Stimulated activated CD8-positive, alpha-beta memory T cell treated with anti-CD3 and anti-CD28 coated beads, Interleukin-15, amount 100 ng/mL, for 1 hour (primary cell): ENCODE data around the gene OST4.

Source experiments
- DNase-seq: peaks from one replicate; pipeline ENCODE4 v3.0.0-alpha.2; 2020; ENCODE audit warnings: low read depth

Gene OST4

DNA sequence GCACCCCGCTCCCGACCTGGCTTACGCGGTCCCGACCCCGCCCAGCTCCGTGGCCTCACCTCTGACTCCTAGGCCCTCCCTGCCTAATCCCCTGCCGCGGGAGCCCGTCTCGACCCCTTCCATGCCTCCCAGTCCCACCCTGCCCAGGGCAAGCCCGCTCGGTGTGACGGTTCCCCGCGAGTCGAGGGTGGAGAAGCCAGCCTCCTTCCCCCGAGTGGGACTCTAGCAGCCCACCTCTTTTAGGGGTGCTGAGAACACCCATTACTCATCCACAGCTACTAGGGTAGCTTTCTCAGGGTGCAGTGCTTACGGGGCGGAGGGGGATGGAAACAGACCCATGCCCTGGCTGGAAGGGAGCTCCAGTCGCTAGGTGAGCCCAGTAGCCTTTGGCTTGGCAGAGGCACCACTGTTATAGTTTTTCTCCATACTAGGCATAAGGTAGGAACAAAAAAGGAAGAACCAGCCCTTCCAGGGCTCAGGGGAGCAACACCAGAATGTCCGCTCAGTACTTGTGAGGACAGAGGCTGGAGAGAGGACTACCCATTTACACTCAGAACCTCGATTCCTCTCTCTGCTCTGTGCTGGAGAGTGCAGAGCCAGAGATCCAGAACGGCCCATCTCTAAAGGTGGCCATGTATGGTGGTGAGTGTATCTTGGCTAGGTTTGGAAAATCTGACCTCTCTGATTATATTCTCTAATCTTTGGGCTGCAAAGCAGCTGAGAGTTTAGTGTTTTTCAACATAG lies 19.4 kb downstream of the OST4 start:
- DNase-seq, result no peak

- DNase-seq, result peak; percentile 94
These were observed 20.2 kb downstream of the OST4 start, which contains the start of gene AGBL5 for GRCh38 chr2:27050996-27051901. Gene AGBL5, plus strand, starts transcription at chr2:27051668. Its CDS starts 1,291 bp downstream, at chr2:27052959.

DNA sequence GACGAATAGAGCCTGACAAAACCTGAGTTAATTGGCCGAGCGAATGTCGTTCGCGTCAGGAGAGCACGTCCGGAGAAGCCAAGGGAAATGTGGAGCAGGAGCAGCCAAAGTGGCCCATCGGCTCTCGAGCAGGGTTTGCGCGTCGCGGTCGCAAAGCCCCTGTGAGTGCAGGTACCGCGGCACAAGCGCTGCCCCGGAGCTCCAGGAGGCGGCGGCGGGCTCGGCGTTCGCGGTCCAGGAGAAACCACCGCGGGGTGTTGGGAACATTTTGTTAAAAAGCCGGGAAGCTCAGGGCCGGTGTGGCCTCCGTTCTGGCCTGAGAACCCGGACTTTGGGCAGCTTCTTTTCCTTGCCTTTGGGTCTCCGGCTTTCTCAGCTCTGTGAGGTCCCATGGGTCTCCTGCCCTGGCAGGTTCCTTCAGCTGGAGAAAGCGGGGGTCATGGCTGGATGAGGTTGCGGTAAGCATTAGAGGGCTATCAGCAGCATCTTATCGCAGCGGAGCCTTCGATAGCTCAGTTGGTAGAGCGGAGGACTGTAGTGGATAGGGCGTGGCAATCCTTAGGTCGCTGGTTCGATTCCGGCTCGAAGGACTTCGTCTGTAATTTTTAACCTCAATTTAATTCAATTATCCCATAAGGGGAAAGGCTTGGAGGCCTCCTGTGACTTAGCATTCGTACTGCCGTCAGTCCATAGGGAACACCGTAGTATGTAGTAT lies 21.0 kb downstream of the OST4 start:
- DNase-seq, result peak; percentile 89

GRCh38 chr2:27049422-27050280 lies 21.8 kb downstream of the OST4 start:
- DNase-seq, result peak; percentile 31

DNA sequence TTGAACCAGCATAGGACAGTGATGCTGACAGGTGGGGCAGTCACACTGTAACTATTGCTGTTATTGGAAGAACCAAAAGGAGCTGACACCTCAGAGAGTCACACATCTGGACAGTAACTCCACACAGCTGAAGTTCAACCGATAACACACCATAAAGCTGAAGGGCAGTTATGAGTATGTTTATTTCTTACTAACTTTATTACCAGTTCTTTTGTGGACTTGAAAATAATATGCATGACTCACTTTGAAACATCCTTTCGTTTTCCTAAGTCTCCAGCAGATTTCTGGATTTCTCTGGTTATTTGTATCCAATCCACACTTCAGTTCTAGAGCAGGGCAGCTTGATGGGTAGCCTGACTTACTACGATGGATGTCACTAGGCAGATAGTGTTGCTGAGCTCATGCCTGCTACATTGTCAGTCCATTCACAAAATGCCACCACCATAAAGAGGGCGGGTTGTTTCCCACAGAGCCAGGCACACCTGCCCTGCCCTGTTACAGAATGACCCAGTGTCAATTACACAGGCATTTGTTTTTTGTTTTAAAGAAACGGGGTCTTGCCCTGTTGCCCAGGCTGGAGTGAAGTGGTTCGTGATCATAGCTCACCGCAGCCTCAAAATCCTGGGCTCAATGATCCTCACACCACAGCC lies 28.3 kb downstream of the OST4 start:
- DNase-seq, result no peak

GRCh38 chr2:27042159-27042661 lies 29.2 kb downstream of the OST4 start:
- no peak for DNase-seq

DNA sequence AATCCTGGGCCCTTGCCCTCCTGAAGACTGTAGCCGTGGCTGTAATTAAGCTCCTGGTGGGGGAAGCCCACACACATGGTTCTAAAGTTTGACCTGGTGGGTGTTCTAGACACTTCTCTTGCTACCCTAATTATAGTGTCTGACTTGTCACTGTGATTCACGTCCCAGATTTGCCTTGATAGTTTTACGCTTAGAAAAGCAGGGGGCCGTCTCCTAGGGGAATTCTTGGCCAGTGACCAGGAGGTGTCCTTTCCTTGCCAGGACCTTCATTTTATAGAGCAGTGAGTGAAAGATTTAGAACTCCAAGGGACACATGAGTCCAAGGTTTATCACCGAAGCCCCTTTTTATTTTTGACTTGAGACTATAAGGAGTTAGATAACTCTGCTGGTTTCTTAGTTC lies 29.7 kb downstream of the OST4 start:
- no peak for DNase-seq

DNA sequence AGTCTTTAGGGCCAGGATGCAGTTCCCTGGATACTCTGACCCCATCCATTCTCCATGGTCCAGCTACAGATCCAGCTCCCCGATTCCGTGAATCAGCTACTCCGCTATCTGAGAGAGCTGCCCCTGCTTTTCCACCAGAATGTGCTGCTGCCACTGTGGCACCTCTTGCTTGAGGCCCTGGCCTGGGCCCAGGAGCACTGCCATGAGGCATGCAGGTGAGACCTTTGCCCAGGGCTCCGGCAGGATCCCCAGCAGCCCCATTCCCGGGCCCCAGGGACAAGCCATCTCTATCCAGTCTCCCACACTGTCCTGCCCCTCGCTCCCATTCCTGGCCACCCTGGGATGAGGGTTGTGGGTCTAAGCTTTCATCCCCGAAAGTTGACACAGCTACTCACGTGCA lies 31.2 kb downstream of the OST4 start:
- DNase-seq, result no peak

DNA sequence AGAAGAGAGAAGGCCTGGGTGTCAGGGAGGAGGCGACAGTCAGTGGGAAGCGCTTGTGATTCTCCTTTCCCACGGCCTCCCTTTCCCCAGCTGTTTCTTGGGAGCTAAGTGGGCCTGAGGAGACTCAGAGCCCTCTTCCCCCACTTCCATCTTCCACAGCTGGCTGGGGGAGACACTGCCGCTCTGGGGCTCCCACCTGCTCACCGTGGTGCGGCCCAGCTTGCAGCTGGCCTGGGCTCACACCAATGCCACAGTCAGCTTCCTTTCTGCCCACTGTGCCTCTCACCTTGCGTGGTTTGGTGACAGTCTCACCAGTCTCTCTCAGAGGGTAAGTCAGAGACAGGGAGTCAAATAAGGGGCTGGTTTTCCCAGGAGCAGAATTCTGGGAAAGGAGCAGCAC lies 31.6 kb downstream of the OST4 start:
- DNase-seq, result no peak

- no peak for DNase-seq
These were observed 32.0 kb downstream of the OST4 start for GRCh38 chr2:27039426-27039825.

DNA sequence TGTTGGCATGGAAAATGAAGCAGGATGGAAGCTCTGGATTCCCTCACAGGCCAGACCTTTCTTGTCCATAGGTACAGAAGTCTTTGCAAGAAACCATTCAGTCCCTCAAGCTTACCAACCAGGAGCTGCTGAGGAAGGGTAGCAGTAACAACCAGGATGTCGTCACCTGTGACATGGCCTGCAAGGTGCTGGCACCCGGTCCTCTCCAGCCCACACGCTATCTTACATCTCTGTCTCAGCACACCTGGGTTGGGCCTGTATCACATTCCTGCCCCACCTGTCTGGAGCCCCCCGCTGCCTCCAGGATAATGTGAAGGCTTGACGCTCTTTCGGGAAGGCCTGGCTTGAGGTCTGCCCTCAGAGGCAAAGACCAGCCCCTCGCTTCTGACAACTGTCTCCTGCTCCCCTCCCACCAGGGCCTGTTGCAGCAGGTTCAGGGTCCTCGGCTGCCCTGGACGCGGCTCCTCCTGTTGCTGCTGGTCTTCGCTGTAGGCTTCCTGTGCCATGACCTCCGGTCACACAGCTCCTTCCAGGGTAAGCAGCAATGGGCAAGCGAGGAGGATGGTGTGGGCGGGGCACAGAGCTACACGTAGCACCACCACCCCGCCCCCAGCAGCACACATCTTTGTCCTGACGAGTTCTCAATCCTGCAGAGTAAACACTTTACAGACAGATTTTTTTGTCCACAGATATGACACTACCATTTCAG lies 32.7 kb downstream of the OST4 start:
- no peak for DNase-seq

- no peak for DNase-seq
These were observed 33.4 kb downstream of the OST4 start for GRCh38 chr2:27038012-27038411.

DNA sequence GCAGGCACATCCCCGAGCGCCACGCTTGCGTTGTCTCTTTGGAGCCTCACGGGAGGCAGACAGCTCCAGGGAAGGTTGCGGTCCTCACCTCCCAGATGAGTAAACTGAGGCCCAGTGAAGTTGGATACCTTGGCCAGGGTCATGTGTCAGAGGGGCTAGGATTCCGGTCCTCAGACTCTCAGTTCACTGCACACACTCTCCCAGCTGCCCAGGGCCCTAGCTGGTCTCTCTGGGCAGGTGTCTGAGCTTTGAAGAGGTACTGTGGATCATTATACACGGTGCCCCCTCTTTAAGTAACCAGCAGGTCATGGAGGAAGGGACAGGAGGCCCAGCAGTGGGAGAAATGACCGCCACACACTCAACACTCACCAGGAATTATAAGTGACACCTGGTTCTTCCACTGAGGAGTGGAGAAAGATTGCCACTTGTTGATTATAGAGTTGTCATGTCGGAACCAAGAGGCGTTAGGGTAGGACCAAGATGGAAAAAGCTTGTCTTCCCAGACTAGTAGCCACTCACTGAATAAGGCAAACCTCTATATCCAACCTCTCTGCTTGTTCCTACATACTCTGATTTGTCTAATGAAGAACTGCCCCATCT lies 38.1 kb downstream of the OST4 start:
- no peak for DNase-seq

DNA sequence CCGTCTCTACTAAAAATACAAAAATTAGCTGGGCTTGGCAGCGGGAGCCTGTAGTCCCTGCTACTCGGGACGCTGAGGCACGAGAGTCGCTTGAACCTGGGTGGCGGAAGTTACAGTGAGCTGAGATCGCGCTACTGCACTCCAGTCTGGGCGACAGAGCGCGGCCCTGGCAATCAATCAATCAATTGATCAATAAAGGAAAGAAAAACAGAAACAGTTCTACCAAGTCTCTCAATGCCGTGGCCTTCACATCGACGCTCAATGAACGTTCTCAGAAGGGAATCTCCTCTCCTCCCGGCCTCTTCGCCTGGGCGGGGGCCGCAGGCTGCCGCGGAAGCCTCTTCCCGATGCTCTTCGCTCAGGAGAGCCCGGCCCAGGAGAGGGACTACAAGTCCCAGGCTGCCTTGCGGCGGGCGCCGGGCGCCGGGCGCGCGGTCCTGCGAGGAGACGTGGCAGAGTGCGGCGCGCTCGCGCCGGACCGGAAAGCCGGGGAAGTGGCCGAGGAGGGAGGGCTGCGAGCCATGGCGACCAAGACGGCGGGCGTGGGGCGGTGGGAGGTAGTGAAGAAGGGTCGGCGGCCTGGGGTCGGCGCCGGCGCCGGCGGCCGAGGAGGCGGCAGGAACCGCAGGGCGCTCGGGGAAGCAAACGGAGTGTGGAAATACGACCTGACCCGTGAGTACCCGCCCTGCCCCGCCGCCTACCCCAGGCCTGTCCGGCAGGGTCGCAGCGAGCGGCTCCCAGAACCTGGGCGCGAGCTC lies 38.8 kb downstream of the OST4 start, which contains the start of gene TMEM214:
Gene TMEM214 (plus strand): TSS at position 471 of the 758 bp plus-strand sequence. CDS start 51 bp downstream, at position 522.
- DNase-seq, result peak; percentile 54

DNA sequence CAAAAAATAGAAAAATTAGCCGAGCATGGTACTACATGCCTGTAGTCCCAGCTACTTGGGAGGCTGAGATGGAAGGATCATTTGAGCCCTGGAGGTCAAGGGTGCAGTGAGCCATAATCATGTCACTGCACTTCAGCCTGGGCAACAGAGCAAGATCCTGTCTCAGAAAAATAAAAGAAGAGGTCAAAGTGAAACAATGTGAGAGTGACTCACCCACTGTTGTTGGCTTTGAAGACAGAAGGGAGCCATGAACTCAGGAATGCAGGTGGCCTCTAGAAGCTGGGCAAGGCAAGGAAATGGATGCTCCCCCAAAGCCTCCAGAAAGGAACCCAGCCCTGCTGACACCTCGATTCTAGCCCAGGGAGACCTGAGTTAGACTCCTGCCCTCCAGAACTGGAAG lies 42.4 kb downstream of the OST4 start:
- no peak for DNase-seq

DNA sequence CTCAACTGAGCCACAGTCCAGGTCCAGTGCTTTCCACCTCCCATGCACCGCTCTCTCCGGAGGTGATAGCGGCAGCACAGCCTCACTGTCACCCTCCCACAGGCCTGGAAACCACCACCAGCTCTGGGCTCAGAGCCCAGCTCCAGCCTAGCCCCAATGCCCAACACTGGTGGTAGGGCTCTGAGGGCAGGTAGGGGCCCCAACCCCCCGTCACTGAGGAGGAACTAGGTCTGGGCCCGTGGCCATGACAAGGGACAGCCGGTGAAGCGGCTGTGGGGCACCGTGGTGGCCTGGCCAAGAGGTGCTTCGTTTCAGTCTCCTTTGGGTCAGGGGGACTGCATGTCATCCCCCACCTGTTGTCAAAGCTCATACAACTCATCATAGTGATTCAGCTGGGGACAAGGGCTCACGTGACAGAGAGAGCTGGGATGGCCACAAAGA lies 44.2 kb downstream of the OST4 start:
- DNase-seq, result no peak

DNA sequence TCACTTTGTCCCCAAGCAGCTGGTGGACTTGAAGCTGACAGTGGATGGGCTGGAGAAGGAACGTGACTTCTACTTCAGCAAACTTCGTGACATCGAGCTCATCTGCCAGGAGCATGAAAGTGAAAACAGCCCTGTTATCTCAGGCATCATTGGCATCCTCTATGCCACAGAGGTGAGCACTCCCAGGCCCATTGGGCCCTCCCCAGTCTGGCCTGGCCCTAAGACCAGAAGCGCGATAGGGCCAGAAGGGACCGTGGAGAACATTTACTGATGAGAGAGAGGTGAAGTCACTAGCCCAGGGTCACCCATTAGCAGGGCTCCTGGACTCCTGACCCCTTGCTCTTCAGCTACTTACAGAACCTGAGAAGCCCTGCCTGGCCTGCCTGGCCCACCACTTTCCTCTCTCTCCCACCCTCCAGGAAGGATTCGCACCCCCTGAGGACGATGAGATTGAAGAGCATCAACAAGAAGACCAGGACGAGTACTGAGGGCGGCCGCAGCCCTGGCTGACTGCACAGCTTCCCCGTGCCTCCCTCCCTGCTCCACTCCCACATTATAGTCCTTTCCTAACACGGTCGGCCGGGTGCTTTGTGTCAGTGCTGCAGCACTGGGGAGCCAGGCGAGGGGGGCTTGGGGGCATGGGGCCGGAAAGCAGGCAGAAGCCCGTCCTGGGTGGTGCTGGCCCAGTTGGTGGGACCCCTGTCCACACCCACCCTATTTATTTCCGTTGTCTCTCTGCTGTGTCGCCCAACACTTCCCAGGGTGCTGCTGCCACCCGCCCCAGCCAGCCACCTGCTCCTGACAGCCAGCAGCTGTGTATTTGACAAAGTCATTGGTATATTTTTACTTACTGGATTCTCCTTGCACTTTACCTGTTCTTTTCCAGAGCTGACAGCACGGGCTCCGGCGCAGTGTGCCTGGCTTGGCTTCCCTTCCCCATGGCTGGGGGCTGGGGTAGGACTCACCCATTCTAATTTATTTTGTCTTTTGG lies 45.3 kb downstream of the OST4 start:
- no peak for DNase-seq
